ENCODE measurements around the gene CENPO. TPM values are rescaled to one million over a fixed set of nuclear protein-coding genes. Genes with fewer than 3 reads are reported as not detected.
"Not testable (repeated sequence)": the region's sequence is repeated elsewhere in the genome, so short reads cannot be mapped to it uniquely, and the experiment has no call there.

Gene CENPO
- total RNA-seq, 1 donor from 2014 or later: 41.9 TPM

DNA sequence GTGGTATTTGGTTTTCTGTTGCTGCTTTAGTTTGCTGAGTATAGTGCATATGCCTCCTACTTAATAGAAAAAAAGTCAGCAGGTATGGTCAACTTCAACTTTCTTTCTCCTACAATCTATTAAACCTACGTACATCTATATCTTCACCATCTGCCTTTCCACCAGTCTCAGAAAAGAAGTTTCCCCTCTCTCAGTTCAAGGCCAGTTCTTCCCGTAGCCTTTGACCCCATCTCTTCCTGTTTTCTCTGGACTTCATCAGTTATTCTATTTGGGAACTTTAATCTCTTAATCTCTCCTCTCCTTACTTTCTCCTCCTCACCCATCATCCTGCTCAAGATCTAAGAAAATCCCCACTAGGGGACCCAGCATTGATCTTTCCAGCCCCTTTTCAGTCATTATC is 5.7 kb upstream of the CENPO start:
- intact Hi-C loops (cut with micrococcal nuclease): no loop called here

DNA sequence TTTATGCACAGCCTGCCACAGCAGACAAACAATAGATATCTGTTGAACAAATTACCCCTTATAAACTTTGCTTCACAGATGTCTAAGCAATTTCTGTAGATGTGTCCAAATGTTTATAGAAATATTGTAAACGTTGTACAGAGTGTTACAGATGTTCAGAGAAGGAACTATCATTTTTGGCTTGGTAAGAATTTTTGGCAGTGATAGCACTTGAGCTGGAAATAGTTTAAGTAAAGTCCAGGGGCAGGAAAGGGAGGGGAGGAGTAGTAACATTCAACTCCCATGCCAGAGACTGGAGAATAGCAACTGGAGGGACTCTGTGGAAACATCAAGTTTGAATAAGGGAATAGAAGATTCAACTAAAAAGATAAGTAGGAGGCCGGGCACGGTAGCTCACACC is 4.4 kb upstream of the CENPO start:
- intact Hi-C loops (cut with micrococcal nuclease): no loop called here

DNA sequence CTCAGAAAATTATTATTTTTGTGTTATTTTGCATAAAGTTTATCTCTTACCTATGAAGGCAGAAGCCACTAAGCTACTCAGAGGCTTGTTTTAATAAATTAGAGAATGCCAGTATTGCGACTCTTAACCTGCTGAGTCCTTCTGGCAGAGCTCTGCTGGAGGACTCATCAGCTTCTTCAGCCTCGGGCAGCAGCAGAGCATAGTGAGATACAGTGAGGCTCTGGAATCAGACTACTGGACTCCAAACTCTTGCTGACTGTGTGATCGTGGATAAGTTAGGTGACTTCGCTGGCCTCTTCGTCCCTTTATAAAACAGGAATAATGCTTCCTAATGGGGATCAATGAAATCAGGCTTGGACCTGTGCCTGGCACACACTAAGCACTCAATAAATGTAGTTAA is 1.8 kb upstream of the CENPO start:
- intact Hi-C loops (cut with micrococcal nuclease): loop anchor here (5.0 to 10.0 kb wide), 4 partner anchors 177 to 1241 kb away; partner anchors contain the start of gene RAB10

DNA sequence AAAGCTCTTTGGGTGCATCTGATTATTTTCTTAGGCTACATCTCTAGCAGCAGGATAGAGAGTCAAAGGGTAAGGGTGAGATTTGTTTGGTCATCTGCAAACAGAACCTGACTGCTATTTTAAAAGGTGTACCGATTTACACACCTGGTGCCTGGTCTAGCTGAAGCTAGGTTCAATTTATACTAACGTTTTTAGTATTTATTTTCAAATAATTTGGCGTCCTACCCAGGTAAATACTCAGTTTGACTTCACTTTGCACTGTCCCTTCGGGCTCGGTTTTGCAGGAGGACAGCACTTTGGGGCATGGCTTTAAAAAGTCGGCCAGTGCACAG is 717 bp upstream of the CENPO start:
- intact Hi-C loops (cut with micrococcal nuclease): loop anchor here (2.0 to 10.0 kb wide), 7 partner anchors 178 to 1240 kb away; partner anchors contain the start of genes ATAD2B, RAB10, SF3B6 and WDCP

DNA sequence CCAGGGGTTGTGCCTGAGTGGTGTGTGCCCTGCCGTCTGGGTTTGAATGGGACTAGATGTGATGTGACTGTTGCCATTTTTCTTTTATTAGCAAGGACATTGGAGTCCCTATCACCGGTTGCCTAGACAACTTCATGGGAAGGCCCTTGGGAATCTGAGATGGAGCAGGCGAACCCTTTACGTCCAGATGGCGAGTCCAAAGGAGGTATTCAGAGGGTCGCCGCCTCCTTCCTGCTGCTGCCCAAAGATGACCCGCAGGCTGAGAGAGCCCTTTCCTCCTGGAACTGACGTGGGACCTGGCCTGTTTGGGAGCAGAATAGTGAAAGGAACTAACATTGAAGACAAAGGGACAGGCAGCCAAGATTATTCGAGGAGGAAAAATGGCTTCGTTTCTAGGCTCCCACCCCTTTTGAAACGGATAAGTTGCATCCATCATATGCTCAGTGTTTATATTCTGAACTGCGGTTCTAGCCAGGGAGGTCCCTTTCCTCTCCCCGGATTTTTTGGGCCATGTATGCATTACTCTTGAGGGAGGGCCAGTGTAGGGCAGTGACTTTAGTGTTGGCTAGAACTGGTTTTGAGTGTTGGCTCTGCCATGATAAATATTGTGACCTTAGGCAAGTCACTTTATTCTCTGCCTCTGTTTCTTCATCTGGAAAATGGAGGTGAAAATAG is 673 bp downstream of the CENPO start:
- intact Hi-C loops (cut with micrococcal nuclease): loop anchor here (1.0 to 10.0 kb wide), 15 partner anchors 33 to 1238 kb away; partner anchors contain the start of genes ADCY3, ATAD2B, EFR3B and NCOA1

DNA sequence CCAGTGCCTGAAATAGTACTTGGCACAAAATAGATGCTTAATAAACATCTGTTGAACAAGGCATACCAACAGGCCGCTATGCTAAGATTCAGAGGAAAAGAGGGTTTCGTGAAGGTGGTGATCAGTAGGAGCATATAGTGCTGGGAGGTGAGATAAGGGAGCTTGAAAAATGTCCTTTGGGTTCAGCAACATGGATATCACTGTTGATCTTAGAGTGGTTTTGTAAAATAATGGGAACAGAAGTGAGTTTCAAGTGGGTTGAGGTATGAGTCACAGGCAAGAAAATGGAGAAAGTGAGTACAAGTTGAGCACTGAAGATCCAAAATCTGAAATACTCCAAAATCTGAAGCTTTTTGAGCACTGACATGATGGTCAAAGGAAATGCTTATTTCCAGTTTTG is 4.4 kb downstream of the CENPO start:
- intact Hi-C loops (cut with micrococcal nuclease): loop anchor here (10.0 kb wide), 1 partner anchor 183 kb away; no protein-coding TSS in a partner anchor

DNA sequence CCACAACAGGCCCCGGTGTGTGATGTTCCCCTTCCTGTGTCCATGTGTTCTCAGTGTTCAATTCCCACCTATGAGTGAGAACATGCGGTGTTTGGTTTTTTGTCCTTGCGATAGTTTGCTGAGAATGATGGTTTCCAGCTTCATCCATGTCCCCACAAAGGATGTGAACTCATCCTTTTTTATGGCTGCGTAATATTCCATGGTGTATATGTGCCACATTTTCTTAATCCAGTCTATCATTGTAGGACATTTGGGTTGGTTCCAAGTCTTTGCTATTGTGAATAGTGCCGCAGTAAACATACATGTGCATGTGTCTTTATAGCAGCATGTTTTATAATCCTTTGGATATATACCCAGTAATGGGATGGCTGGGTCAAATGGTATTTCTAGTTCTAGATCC is 7.3 kb downstream of the CENPO start:
- intact Hi-C loops (cut with micrococcal nuclease): not testable (repeated sequence)

DNA sequence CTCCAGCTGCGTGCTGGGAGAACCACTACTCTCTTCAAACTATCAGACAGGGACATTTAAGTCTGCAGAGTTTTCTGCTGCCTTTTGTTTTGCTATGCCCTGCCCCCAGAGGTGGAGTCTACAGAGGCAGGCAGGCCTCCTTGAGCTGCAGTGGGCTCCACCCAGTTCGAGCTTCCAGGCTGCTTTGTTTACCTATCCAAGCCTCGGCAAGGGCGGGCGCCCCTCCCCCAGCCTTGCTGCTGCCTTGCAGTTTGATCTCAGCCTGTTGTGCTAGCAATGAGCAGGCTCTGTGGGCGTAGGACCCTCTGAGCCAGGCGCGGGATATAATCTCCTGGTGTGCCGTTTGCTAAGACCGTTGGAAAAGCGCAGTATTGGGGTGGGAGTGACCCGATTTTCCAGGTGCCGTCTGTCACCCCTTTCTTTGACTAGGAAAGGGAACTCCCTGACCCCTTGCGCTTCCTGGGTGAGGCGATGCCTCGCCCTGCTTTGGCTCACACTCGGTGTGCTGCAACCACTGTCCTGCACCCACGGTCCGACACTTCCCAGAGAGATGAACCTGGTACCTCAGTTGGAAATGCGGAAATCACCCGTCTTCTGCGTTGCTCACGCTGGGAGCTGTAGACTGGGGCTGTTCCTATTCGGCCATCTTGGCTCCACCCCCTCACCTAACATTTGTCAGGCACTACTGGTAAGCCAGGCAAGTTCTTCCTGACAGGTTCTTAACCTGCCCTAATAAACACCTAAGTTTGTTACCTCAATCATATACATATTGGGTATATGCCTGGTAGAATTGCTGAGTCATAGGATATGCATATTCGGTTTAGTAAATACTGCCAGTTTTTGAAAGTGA is 12.8 kb downstream of the CENPO start:
- intact Hi-C loops (cut with micrococcal nuclease): not testable (repeated sequence)

DNA sequence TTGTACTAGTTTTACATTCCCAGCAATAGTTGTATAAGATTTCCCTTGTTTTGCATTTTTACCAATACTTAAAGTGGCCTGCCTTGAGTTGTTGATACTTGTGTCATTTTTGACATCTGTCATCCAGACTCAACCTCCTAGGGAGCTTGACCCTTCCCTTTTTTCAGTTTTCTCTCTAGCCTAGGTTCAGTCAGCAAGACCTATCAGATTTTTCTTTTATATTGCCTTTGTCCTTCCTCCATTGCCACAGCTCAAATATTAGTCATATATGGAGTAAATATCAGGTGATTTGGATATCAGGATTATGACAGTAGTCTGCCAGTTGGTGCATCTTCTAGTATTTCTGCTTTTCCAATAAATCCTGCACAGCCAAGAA is 13.4 kb downstream of the CENPO start:
- intact Hi-C loops (cut with micrococcal nuclease): no loop called here

DNA sequence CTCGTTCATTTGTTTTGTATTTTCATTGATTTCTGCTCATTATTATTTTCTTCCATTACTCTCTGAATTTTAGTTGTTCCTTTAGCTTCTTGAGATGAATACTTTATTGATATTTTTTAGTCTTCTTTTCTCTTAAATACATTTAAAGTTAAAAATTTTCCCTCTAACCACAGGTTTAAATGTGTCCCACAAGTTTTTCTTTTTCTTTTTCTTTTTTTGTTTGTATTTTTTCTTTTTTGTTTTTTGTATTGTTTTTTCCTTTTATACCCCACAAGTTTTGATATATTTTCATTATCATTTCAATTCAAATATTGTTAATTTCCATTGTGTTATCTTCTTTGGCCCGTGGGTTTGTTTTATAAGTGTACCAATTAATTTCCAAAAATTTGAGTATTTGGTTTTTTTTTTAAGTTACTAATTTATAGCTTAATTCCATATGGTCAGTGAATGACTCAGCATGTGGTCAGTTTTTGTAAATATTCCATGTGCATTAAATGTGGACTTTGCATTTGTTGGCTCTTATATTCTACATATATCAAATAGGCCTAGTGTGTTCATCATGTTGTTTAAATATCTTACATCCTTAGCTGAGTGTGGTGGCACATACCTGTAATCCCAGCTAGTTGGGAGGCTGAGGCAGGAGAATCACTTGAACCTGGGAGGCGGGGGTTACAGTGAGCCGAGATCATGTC is 16.2 kb downstream of the CENPO start:
- intact Hi-C loops (cut with micrococcal nuclease): no loop called here

DNA sequence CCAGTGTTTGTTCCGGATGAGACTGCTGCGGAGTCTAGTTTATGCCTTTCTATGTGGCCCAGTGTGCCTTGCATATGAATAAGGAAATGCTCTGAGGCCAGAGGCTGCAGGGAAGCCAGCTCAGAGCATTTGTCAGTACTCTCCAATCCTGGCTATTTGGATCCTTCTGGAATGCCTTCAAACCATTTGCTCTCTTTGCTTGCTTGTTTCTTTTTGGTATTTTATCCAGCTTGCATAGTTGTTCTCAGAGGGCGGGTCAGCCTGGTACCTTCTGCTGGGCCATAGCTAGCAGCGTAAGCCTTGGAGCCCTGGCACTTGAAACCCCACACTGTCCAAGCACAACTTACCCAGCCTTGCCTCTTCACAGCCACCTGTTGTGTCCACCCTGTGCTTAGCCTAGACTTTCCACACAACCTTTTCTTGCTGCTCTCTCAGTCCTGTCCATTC is 20.5 kb downstream of the CENPO start:
- intact Hi-C loops (cut with micrococcal nuclease): no loop called here

DNA sequence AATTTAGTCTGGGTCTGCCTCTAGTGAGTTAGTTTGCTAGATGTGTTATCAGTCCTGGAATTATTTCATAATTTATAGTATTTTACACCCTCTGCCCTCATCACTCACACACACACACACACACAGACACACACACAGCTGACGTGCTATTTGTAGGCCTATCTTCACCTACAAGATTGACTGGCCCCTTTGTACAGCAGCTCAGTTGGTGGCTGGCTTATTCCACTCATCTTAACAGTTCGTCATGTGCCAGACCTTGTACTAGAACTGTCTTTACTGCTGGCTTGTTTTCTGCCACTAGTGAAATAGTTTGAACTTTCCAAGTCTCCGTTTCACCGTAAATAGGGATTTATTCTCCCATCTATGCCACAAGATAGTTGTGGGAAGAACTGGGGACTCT is 21.3 kb downstream of the CENPO start:
- intact Hi-C loops (cut with micrococcal nuclease): no loop called here

DNA sequence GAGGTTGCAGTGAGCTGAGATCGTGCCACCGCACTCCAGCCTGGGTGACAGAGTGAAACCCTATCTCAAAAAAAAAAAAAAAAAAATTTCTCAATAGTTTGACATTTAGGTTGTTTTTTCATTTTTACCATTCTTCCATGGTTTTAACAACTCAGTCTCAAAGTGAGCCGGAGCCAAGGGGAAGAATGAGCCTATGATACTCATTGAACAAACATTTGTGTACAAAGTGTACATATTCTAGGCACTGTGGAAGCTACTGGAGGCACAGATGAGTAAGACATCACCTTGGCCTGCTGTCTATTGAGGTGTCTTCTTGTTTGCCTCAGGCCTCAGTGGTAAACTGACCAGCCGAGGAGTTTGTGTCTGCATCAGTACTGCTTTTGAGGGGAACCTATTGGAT is 21.9 kb downstream of the CENPO start:
- intact Hi-C loops (cut with micrococcal nuclease): no loop called here

DNA sequence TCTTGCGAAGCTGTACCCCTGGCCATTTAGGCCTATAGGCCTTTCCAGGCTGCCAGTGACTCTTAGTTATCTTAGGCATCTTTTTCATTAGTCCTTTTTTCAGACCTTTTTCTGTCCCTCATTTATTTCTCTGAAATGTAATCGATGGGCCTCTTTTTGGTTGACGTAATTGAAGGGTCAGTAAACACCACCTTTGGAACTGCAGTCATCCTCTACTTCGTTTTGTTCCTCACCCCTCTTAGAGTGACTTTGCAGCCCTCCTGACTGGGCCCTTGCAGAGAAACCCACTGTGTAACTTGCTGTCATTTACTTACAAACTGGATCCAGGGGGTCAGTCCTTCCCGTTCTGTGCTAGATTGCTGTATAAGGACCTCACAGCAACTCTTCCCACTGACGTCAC is 23.2 kb downstream of the CENPO start:
- intact Hi-C loops (cut with micrococcal nuclease): no loop called here

DNA sequence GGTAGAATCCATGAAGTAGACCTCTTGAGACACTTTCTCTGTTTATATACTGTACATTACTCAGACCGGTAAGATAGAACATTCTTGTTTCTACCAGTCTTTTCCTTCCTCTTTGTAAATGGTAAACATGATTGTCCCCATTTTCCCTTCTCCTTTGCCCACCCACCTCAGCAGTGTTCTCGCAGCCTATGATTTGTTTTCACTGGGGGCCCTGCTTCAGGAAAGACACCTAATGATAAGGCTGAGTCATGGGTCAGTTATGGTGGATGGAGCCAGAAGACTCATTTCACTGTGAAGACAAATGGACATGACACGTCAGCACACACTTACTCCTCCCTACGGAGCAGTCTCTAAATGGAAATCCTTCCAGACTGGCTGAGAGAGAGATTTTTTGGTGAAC is 23.7 kb downstream of the CENPO start:
- intact Hi-C loops (cut with micrococcal nuclease): no loop called here

DNA sequence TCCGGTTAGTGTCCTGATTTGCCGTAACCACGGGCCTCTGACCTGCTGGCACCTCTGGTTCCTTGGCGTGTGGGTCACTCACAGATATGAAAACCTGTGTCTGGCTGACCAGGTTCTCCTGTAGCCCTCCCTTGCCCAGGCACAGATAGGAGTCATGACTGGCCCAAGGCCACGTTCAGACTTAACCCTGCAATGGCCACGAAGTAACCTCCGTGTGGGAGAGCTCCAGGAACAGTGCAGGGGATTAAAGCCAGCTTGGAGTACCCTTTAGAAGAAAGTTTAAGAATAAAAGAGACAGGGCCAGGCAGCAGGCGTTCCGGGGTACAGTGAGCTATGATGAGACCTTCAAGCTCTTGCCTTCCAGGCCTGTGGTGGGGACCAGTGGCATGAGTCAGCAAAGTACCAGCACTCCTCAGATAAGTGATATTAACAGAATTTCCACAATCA is 25.5 kb downstream of the CENPO start:
- intact Hi-C loops (cut with micrococcal nuclease): no loop called here

DNA sequence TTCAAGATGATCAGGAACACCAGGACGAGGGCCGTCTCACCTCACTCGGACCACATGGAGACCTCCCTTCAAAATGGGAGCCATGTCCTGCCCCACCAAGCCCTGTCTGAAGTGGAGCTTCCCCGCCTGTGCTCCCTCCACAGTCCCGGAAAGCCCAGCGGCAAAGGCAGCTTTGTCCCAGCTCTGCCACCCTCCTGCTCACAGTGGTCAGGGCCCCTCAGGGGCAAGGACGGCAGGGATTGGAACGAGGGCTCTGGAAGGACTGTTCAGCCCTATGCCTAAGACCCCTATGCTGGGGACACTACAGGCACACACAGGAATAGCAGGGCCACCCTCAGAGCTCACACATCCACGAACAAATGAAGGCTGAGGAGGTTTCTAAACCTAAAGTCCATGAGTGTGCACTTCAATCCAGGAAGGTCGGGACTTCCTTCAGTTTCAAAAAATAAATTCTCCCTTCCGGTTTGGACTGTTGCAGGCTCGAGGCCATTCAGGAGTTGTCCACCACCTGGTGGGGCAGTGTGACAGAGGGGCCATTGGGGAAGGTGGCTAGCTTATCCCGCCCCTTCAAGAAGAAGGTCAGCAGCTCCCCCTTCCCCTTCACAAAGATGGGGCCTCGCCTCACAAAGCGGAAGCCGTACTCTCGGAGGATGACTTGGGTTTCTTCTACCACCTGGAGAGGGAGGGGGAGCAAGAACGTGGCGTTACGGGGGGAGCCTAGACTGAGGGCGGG is 26.4 kb downstream of the CENPO start:
- intact Hi-C loops (cut with micrococcal nuclease): loop anchor here (10.0 kb wide), 1 partner anchor 375 kb away; no protein-coding TSS in a partner anchor

DNA sequence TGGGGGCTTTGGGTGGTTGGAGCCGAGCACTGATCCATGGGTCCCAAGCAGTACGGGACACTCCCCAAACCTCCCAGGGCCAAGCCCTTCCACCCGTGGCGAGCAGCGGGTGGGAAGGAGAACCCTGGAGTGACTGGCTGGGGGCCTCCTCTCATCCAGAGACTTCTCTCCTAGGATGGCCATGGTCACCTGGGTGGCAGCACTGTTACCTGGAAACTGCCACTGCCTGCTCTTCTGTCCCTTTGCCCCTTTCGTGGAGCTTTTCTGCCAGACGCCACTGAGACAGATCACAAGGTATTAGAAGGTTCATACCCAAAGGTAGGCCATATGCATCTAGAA is 26.9 kb downstream of the CENPO start:
- intact Hi-C loops (cut with micrococcal nuclease): loop anchor here (10.0 kb wide), 1 partner anchor 375 kb away; no protein-coding TSS in a partner anchor

DNA sequence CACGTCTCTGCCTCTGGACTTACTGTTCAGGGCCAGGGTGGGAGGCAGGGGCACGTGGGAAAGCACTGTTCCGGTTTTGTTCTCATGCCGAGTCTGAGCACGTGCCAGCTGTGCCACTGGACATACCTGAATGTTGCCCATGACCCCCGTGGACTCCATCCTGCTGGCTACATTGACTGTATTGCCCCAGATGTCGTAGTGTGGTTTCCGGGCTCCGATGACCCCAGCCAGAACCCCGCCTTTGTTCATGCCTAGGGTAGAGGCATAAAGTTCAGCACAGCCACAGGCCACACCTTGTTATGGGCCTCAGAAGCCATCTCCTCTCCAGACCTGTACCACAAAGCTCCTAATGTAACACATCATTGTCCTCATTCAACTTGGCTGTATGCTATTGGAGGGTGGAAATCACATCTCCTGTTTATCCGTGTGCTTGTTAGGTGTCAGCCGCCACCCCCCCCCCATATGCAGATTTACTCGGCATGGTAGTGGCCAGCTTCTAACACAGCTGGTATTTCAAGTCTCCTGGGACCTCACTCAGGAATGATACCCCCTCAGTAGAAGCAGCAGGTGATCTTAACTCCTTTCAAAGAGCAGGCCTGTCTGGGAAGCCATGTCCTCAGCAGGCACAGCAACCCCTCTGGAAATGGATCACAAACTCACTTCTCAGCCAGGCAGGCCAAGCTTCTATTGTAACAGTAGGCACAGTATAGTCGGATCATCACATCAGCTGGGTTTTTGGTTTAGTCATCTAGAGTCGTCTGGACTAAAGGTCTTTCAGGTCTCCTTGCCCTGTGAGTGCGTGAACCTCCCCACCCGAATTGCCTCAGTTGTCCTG is 27.6 kb downstream of the CENPO start:
- intact Hi-C loops (cut with micrococcal nuclease): loop anchor here (10.0 kb wide), 1 partner anchor 374 kb away; no protein-coding TSS in a partner anchor

DNA sequence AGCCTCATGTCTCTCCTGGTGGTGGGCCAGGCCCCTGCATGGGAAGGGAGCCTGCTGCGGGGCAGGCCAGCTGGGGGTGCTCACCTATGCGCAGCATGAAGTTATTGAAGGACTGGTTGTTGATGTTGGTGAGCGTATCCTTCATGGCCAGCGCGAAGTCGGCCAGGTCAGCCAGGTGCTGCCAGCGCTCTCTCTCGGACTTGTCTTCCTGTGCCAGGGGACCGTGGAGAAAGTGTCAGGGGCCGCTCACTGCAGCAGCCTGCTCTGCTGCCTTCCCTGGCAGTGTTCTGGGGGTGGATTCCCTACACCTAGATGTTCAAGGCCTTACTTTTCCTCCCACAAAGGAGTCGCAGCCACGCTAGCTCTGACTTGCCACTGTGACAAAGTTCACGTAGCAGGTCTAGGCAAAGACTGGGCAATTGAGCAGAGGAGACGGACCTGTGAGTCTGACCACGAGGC is 28.2 kb downstream of the CENPO start:
- intact Hi-C loops (cut with micrococcal nuclease): loop anchor here (10.0 kb wide), 1 partner anchor 373 kb away; no protein-coding TSS in a partner anchor
